Measurements from ENCODE around the gene IFT22. TPM values are rescaled to one million over a fixed set of nuclear protein-coding genes. Genes with fewer than 3 reads are reported as not detected.

Gene IFT22
- total RNA-seq, 1 experiment from 2014 or later = 15.5 TPM

- TF ChIP-seq HMGA2 (CRISPR knock-in tag; IDR thresholded peaks at IDR 0.05) (no peak), ZNF219 (CRISPR knock-in tag; IDR thresholded peaks at IDR 0.05; ENCODE audit: borderline replicate concordance) (no peak; the same call in 1 of the 2 replicates), GABPB1 (CRISPR knock-in tag; IDR thresholded peaks at IDR 0.05) (no peak), GRHL2 (CRISPR knock-in tag; IDR thresholded peaks at IDR 0.05; ENCODE audit: insufficient replicate concordance, severe bottlenecking) (no peak), CBFB (CRISPR knock-in tag; IDR thresholded peaks at IDR 0.05; ENCODE audit: low read depth) (no peak), NR2C2 (CRISPR knock-in tag; IDR thresholded peaks at IDR 0.05) (no peak), ZNF425 (CRISPR knock-in tag; conservative IDR thresholded peaks at IDR 0.05) (no peak), TCF7 (CRISPR knock-in tag; IDR thresholded peaks at IDR 0.05; ENCODE audit: low read depth) (no peak), ZNF671 (CRISPR knock-in tag; IDR thresholded peaks at IDR 0.05) (no peak), E2F5 (CRISPR knock-in tag; IDR thresholded peaks at IDR 0.05) (0 out of 2 replicates have a peak, but pooled peaks have one; percentile 23)
Measured at GRCh38 chr7:101363734-101364374, 42.2 kb upstream of the IFT22 start (continued).

- H3K27me3 Mint-ChIP-seq (ENCODE audit: low read depth) = peaks cover 6% of the 10 kb centered on the region; the same call in 1 of the 2 replicates
- peaks cover 10% of the 10 kb centered on the region for H3K9me3 Mint-ChIP-seq
- H3K4me1 Mint-ChIP-seq = peaks cover 24% of the 10 kb centered on the region
- DNase-seq (ENCODE audit: low spot score) (no peak), ATAC-seq (no peak; the same call in 1 of the 2 replicates)
- ChIA-PET CTCF (interaction anchor here (0.6 to 4.2 kb wide), 20 partner anchors 8 to 1509 kb away, joined by 3 to 55 read pairs (median 4); partner anchors contain the start of genes IFT22, PLOD3 and ZNHIT1), POLR2A (interaction anchor here (0.5 to 1.5 kb wide), 6 partner anchors 27 to 147 kb away, joined by 3 to 6 read pairs (median 4); partner anchors contain the start of gene IFT22)
- H3K27ac Mint-ChIP-seq = no peak overlapping the region
- no peak for TF ChIP-seq GTF2I (CRISPR knock-in tag; conservative IDR thresholded peaks at IDR 0.05)
- TF ChIP-seq ESRRA (CRISPR knock-in tag; IDR thresholded peaks at IDR 0.05; ENCODE audit: borderline replicate concordance) = no peak
- peaks cover 12% of the 10 kb centered on the region for H3K36me3 Mint-ChIP-seq
- H3K4me3 Mint-ChIP-seq = peak overlapping the region; percentile 87
Measured at GRCh38 chr7:101363196-101363733, 41.7 kb upstream of the IFT22 start.

GRCh38 chr7:101362334-101363195 lies 41.0 kb upstream of the IFT22 start, which contains the start of gene COL26A1:
Gene COL26A1, plus strand, starts transcription at chr7:101362875. Its CDS starts 158 bp downstream, at chr7:101363033.
- peak within 1 kb of the TSS; percentile 46; the same call in 1 of the 2 replicates for H3K27ac Mint-ChIP-seq
- H3K27me3 Mint-ChIP-seq (ENCODE audit: low read depth) = peaks cover 6% of the 10 kb centered on the region; the same call in 1 of the 2 replicates
- peaks cover 5% of the 10 kb centered on the region for H3K9me3 Mint-ChIP-seq
- ATAC-seq (peak; percentile 66), DNase-seq (ENCODE audit: low spot score) (peak; percentile 68)
- peak within 1 kb of the TSS; percentile 87 for H3K4me3 Mint-ChIP-seq
- ChIA-PET CTCF (interaction anchor here (0.6 to 4.2 kb wide), 23 partner anchors 8 to 1508 kb away, joined by 3 to 55 read pairs (median 4); partner anchors contain the start of genes IFT22, PLOD3 and ZNHIT1), POLR2A (interaction anchor here (0.5 to 1.5 kb wide), 9 partner anchors 23 to 146 kb away, joined by 3 to 6 read pairs (median 4); partner anchors contain the start of gene IFT22)
- H3K36me3 Mint-ChIP-seq = peaks cover 6% of the 10 kb centered on the region
- peaks cover 19% of the 10 kb centered on the region for H3K4me1 Mint-ChIP-seq
- TF ChIP-seq ZNF121 (CRISPR knock-in tag; IDR thresholded peaks at IDR 0.05) (no peak), HMGXB4 (CRISPR knock-in tag; IDR thresholded peaks at IDR 0.05) (peak; percentile 89), ZNF317 (CRISPR knock-in tag; IDR thresholded peaks at IDR 0.05; ENCODE audit: borderline replicate concordance, low read depth) (no peak), ZNF423 (CRISPR knock-in tag; IDR thresholded peaks at IDR 0.05) (peak; percentile 4; the same call in 1 of the 2 replicates), MYBL2 (CRISPR knock-in tag; IDR thresholded peaks at IDR 0.05) (no peak; the same call in 1 of the 2 replicates), ZSCAN18 (CRISPR knock-in tag; IDR thresholded peaks at IDR 0.05) (no peak), ZNF512 (CRISPR knock-in tag; IDR thresholded peaks at IDR 0.05; ENCODE audit: borderline replicate concordance) (no peak), TEAD4 (CRISPR knock-in tag; IDR thresholded peaks at IDR 0.05) (no peak), GABPB1 (CRISPR knock-in tag; IDR thresholded peaks at IDR 0.05) (no peak), ZBTB43 (CRISPR knock-in tag; IDR thresholded peaks at IDR 0.05) (no peak)
